H1 (cell line): ENCODE data around the gene BRD4. TPM values are rescaled to one million over a fixed set of nuclear protein-coding genes. Genes with fewer than 3 reads are reported as not detected.
A peak's percentile ranks its signal among the peaks of the same experiment; 100 is the strongest.

Experiments used
- CTCF ChIA-PET: fragments of 300-600 bp; sonication (Branson Sonifier 250); formaldehyde crosslinking; loops from one replicate; lab custom pipeline; 2021; ENCODE audit not compliant: partially characterized antibody; lab: Charles Lee
- POLR2A ChIA-PET: fragments of 300-600 bp; sonication (Branson Sonifier 250); formaldehyde crosslinking; loops from one replicate; lab custom pipeline; 2021; ENCODE audit warnings: inconsistent platforms; ENCODE audit not compliant: partially characterized antibody; lab: Charles Lee
- DNase-seq, 2 experiments: peaks; one replicate each; pipeline versions ENCODE4 v3.0.0 to v3.0.0-alpha.2; 2010 to 2022; ENCODE audit warnings: low spot score in 2 of 2, low read depth in 1 of 2, mixed read lengths in 1 of 2
- FAIRE-seq: peaks from 2 replicates; lab custom pipeline; 2011; peaks lifted over from hg19 to GRCh38; lab: Jason Lieb, UNC
- H2AFZ ChIP-seq: 2 replicates; pipeline ENCODE4 v1.8.1; 2012; ENCODE audit warnings: low read length, inconsistent platforms
- H2AK5ac ChIP-seq: 2 replicates; pipeline ENCODE4 v1.6.1; 2013; ENCODE audit warnings: low read depth, low read length
- H2BK120ac ChIP-seq: replicated peaks from 2 replicates; pipeline ENCODE3; 2013; ENCODE audit warnings: low read depth, low read length, inconsistent platforms
- H2BK12ac ChIP-seq: 2 replicates; pipeline ENCODE4 v1.6.1; 2013; ENCODE audit warnings: low read depth, low read length
- H2BK15ac ChIP-seq: 2 replicates; pipeline ENCODE4 v1.6.1; 2013; ENCODE audit warnings: low read length
- H2BK20ac ChIP-seq: 2 replicates; pipeline ENCODE4 v1.6.1; 2013; ENCODE audit warnings: low read length
- H2BK5ac ChIP-seq: 2 replicates; pipeline ENCODE4 v1.6.1; 2013; ENCODE audit warnings: low read depth, low read length
- H3K14ac ChIP-seq: 2 replicates; pipeline ENCODE4 v1.6.1; 2013; ENCODE audit warnings: inconsistent platforms; ENCODE audit not compliant: insufficient read length
- H3K18ac ChIP-seq: 2 replicates; pipeline ENCODE4 v1.6.1; 2013; ENCODE audit warnings: low read length; ENCODE audit errors: extremely low read depth
- H3K23ac ChIP-seq: 2 replicates; pipeline ENCODE4 v1.6.1; 2013; ENCODE audit warnings: inconsistent platforms; ENCODE audit not compliant: insufficient read length
- H3K23me2 ChIP-seq: 2 replicates; pipeline ENCODE4 v1.6.1; 2013; ENCODE audit warnings: low read depth, low read length
- H3K27ac ChIP-seq: 2 replicates; pipeline ENCODE4 v1.6.1; 2011; ENCODE audit warnings: low read depth, low read length, inconsistent platforms
- H3K27me3 ChIP-seq, 4 experiments: replicated peaks in 1 of 4; 1 replicate in 1 of 4; 2 replicates in 3 of 4; pipeline versions ENCODE4 v1.6.1 to v1.8.1; 2011 to 2013; ENCODE audit warnings: low read length in 3 of 4, mild to moderate bottlenecking in 3 of 4, inconsistent platforms in 2 of 4, mixed read lengths in 2 of 4, moderate library complexity in 1 of 4; ENCODE audit not compliant: control insufficient read depth in 3 of 4, insufficient read depth in 3 of 4; ENCODE audit errors: extremely low read depth in 1 of 4
- H3K36me3 ChIP-seq, 4 experiments: 2 replicates each; pipeline versions ENCODE4 v1.6.1 to v1.8.1; 2011 to 2013; ENCODE audit warnings: mild to moderate bottlenecking in 4 of 4, low read length in 3 of 4, moderate library complexity in 2 of 4, control low read depth in 1 of 4, inconsistent platforms in 1 of 4; ENCODE audit not compliant: insufficient read depth in 4 of 4, control insufficient read depth in 2 of 4
- H3K4ac ChIP-seq: replicated peaks from 2 replicates; pipeline ENCODE3; 2013; ENCODE audit warnings: low read length, low read depth, mixed read lengths, inconsistent platforms; ENCODE audit not compliant: insufficient read length
- H3K4me1 ChIP-seq, 4 experiments: replicated peaks in 1 of 4; 1 replicate in 1 of 4; 2 replicates in 3 of 4; pipeline versions ENCODE4 v1.6.1 to v1.8.1; 2011 to 2013; ENCODE audit warnings: low read length in 3 of 4, inconsistent platforms in 2 of 4, mixed read lengths in 1 of 4; ENCODE audit not compliant: insufficient read depth in 4 of 4, control insufficient read depth in 3 of 4
- H3K4me2 ChIP-seq, 2 experiments: 2 replicates each; pipeline versions ENCODE4 v1.6.1 to v1.8.1; 2011 to 2013; ENCODE audit warnings: low read depth in 2 of 2, low read length in 2 of 2, control low read depth in 1 of 2, inconsistent platforms in 1 of 2, mild to moderate bottlenecking in 1 of 2; ENCODE audit not compliant: insufficient read depth in 1 of 2
- H3K4me3 ChIP-seq, 4 experiments: fragments of 200-600, 300-600 bp in 1 of 4; sonication (generic), shearing (Covaris generic), sonication (Bioruptor Twin) in 1 of 4; 2 replicates each; pipeline versions ENCODE4 v1.5.1 to v1.8.1; 2011 to 2016; ENCODE audit warnings: low read length in 4 of 4, low read depth in 3 of 4, control low read depth in 2 of 4, inconsistent platforms in 2 of 4, mild to moderate bottlenecking in 2 of 4, mixed read lengths in 1 of 4, moderate library complexity in 1 of 4; ENCODE audit not compliant: insufficient read depth in 2 of 4; ENCODE audit errors: extremely low read depth in 1 of 4
- H3K56ac ChIP-seq: replicated peaks from 2 replicates; pipeline ENCODE3; 2013; ENCODE audit warnings: low read depth, mild to moderate bottlenecking, mixed read lengths, low read length, inconsistent platforms; ENCODE audit not compliant: insufficient read length
- H3K79me1 ChIP-seq: 2 replicates; pipeline ENCODE4 v1.6.1; 2013; ENCODE audit warnings: low read depth, low read length, control low read depth
- H3K79me2 ChIP-seq, 2 experiments: 2 replicates each; pipeline versions ENCODE4 v1.6.1 to v1.8.1; 2012 to 2013; ENCODE audit warnings: low read length in 2 of 2, mild to moderate bottlenecking in 2 of 2, inconsistent platforms in 1 of 2; ENCODE audit not compliant: insufficient read depth in 2 of 2, control insufficient read depth in 1 of 2
- H3K9ac ChIP-seq, 4 experiments: replicated peaks in 1 of 4; 1 replicate in 1 of 4; 2 replicates in 3 of 4; pipeline versions ENCODE4 v1.6.1 to v1.8.1; 2011 to 2013; ENCODE audit warnings: low read depth in 3 of 4, low read length in 3 of 4, control low read depth in 2 of 4, mild to moderate bottlenecking in 2 of 4, moderate library complexity in 2 of 4, inconsistent platforms in 1 of 4; ENCODE audit errors: extremely low read depth in 1 of 4
- H3K9me3 ChIP-seq, 2 experiments: 2 replicates each; pipeline versions ENCODE4 v1.6.1 to v1.8.1; 2012 to 2013; ENCODE audit warnings: mild to moderate bottlenecking in 2 of 2, moderate library complexity in 2 of 2, control low read depth in 1 of 2, inconsistent platforms in 1 of 2, low read depth in 1 of 2, low read length in 1 of 2, mixed read lengths in 1 of 2; ENCODE audit not compliant: insufficient read depth in 2 of 2
- H4K20me1 ChIP-seq, 2 experiments: replicated peaks in 1 of 2; 2 replicates each; pipeline versions ENCODE3 to v1.8.1; 2011 to 2013; ENCODE audit warnings: inconsistent platforms in 2 of 2, low read length in 2 of 2, mild to moderate bottlenecking in 1 of 2; ENCODE audit not compliant: insufficient read depth in 2 of 2, control insufficient read depth in 1 of 2
- H4K5ac ChIP-seq: 2 replicates; pipeline ENCODE4 v1.6.1; 2013; ENCODE audit warnings: low read length, low read depth, mixed read lengths, inconsistent platforms; ENCODE audit not compliant: insufficient read length
- H4K8ac ChIP-seq: 2 replicates; pipeline ENCODE4 v1.8.0; 2013; ENCODE audit warnings: mild to moderate bottlenecking, moderate library complexity, low read length, inconsistent platforms; ENCODE audit not compliant: insufficient read depth; ENCODE audit errors: extremely low read depth
- H4K91ac ChIP-seq: replicated peaks from 2 replicates; pipeline ENCODE3; 2013; ENCODE audit warnings: low read length, mixed read lengths, inconsistent platforms; ENCODE audit not compliant: insufficient read length
- CEBPB ChIP-seq: IDR thresholded peaks from 2 replicates; pipeline ENCODE4 v1.6.1; 2012; ENCODE audit warnings: low read depth, low read length
- WGBS, 2 experiments: shearing (Covaris generic) in 1 of 2; methylation state at CpG; one replicate each; pipeline versions ENCODE4 v1.1.6 to v1.1.7; 2013 to 2015; ENCODE audit warnings: low lambda C conversion rate in 2 of 2, mixed read lengths in 2 of 2, inconsistent platforms in 1 of 2, low coverage in 1 of 2, missing lambda C conversion rate in 1 of 2; ENCODE audit not compliant: insufficient replicate concordance in 2 of 2, insufficient coverage in 1 of 2, insufficient read length in 1 of 2; ENCODE audit errors: extremely low coverage in 1 of 2, missing lambda C conversion rate in 1 of 2; 5-methylcytosine and 5-hydroxymethylcytosine counted together
- polyA plus RNA-seq, 7 experiments: library from polyadenylated mRNA; depleted of rRNA in 3 of 7; stranded (reverse) in 5 of 7; unstranded in 2 of 7; fragments of >200 nt in 5 of 7; fragments of 200-250 nt in 2 of 7; gene quantifications; 1 replicate in 5 of 7; 2 replicates in 1 of 7; 4 replicates in 1 of 7; pipeline versions ENCODE4 v1.2.1 to v1.2.3, GENCODE V29; 2011 to 2013; ENCODE audit warnings: missing spikeins in 2 of 7, mixed read lengths in 2 of 7
- total RNA-seq: library from RNA; stranded (reverse); fragmentation: NEBNext Ultra II Directional; extraction: Animal tissue kit (Norgen Biotek cat#: 25700); gene quantifications from 2 replicates; pipeline ENCODE4 v1.2.1, GENCODE V29; 2021

BRD4 gene
- total and polyA plus RNA-seq, 2 of the 8 experiments (the other 6 are each of a cell fraction or from before 2014, with no cell fraction given): 14.1 to 146 TPM

GRCh38 chr19:15280915-15281683 is 51.2 kb downstream of the BRD4 start:
- no peak for DNase-seq
- H2BK15ac ChIP-seq: no peak overlapping the region
- CTCF ChIA-PET: interaction anchor here (0.7 to 2.6 kb wide), 5 partner anchors 10 to 39 kb away, joined by 3 to 7 read pairs (median 3); no protein-coding TSS in a partner anchor
- no peak overlapping the region for H3K9ac ChIP-seq
- H4K5ac ChIP-seq: no peak overlapping the region
- no peak overlapping the region for H3K56ac ChIP-seq
- no peak overlapping the region for H3K18ac ChIP-seq
- 83% methylated on average over 12 of the region's 12 CpGs; no CpG with 5 or more reads in 1 of the 2 experiments for WGBS, 2 experiments
- H3K23ac ChIP-seq: no peak overlapping the region
- 0 out of 8 replicates have a peak, but pooled peaks cover 0 to 2% (median 0%) of the 10 kb centered on the region in 4 experiments for H3K36me3 ChIP-seq
- H3K4me1 ChIP-seq: peaks cover 4 to 13% (median 12%) of the 10 kb centered on the region in 4 experiments
- no peak overlapping the region for H2BK12ac ChIP-seq
- H3K4me3 ChIP-seq: no peak overlapping the region
- no peaks in the 10 kb centered on the region for H3K9me3 ChIP-seq
- H4K91ac ChIP-seq: no peak overlapping the region
- no peak overlapping the region for H3K14ac ChIP-seq
- no peak overlapping the region for H4K8ac ChIP-seq
- H3K4me2 ChIP-seq: no peak overlapping the region; a peak in 1 of 4 replicates
- no peak overlapping the region for H2BK120ac ChIP-seq
- no peak overlapping the region for H2AK5ac ChIP-seq
- peaks cover 27% of the 10 kb centered on the region for H3K79me1 ChIP-seq
- H3K4ac ChIP-seq: no peak overlapping the region
- no peak overlapping the region for H2BK20ac ChIP-seq
- H2BK5ac ChIP-seq: no peak overlapping the region; the same call in 1 of the 2 replicates
- no peak overlapping the region for H2AFZ ChIP-seq
- H3K79me2 ChIP-seq: peaks cover 71 to 100% of the 10 kb centered on the region in 2 experiments
- POLR2A ChIA-PET: interaction anchor here (0.7 to 2.6 kb wide), 3 partner anchors 7 to 138 kb away, joined by 3 to 9 read pairs (median 3); no protein-coding TSS in a partner anchor
- H4K20me1 ChIP-seq: peaks cover 67 to 70% of the 10 kb centered on the region in 2 experiments
- no peaks in the 10 kb centered on the region for H3K23me2 ChIP-seq
- FAIRE-seq: no peak
- H3K27ac ChIP-seq: no peak overlapping the region
- no peaks in the 10 kb centered on the region for H3K27me3 ChIP-seq
- peak; percentile 54 for TF ChIP-seq CEBPB
